Vagina (tissue), 2 donors: Measurements from ENCODE around the gene RNF31. TPM values are rescaled to one million over a fixed set of nuclear protein-coding genes. Genes with fewer than 3 reads are reported as not detected.

Experiments used
- DNase-seq, 2 donors: peaks; one replicate each; pipeline ENCODE4 v3.0.0-alpha.2; 2017; ENCODE audit errors: extremely low spot score in 2 of 2
- H3K27ac ChIP-seq: fragments of 200-600 bp; sonication (generic); one replicate; pipeline ENCODE4 v1.5.1; 2019
- H3K27me3 ChIP-seq: fragments of 200-600 bp; sonication (generic); one replicate; pipeline ENCODE4 v1.5.1; 2019
- H3K36me3 ChIP-seq, 2 donors: fragments of 200-600 bp; sonication (generic); one replicate each; pipeline ENCODE4 v1.5.1; 2017 to 2019
- H3K4me1 ChIP-seq: fragments of 200-600 bp; sonication (generic); one replicate; pipeline ENCODE4 v1.5.1; 2019
- H3K4me3 ChIP-seq, 2 donors: fragments of 200-600 bp; sonication (generic); 1 replicate in 1 of 2; 2 replicates in 1 of 2; pipeline ENCODE4 v1.5.1; 2016 to 2019
- H3K9me3 ChIP-seq: fragments of 200-600 bp; sonication (generic); one replicate; pipeline ENCODE4 v1.5.1; 2019
- CTCF ChIP-seq, 3 experiments: fragments of 450-650 bp in 2 of 3; fragments of 200-600 bp in 1 of 3; sonication (generic) in 1 of 3; IDR thresholded peaks; one replicate each; pipeline ENCODE4 v1.5.1; 2017 to 2019; ENCODE audit warnings: antibody characterized with exemption in 3 of 3, mild to moderate bottlenecking in 2 of 3, moderate library complexity in 2 of 3
- POLR2A ChIP-seq, 2 donors: fragments of 450-650 bp; IDR thresholded peaks; one replicate each; pipeline ENCODE4 v1.6.1; 2017; ENCODE audit warnings: antibody characterized with exemption in 2 of 2, mild to moderate bottlenecking in 2 of 2, moderate library complexity in 2 of 2
- POLR2AphosphoS5 ChIP-seq, 2 donors: sonication (generic); formaldehyde crosslinking; IDR thresholded peaks; one replicate each; pipeline ENCODE4 v1.9.0; 2017; ENCODE audit warnings: antibody characterized with exemption in 2 of 2, mild to moderate bottlenecking in 2 of 2, low read depth in 1 of 2; ENCODE audit not compliant: insufficient read depth in 1 of 2
- intact Hi-C: fragments of 100-400 bp; cut with DNase I; formaldehyde crosslinking; loops from one replicate; pipeline ENCODE4 v1.15.1; 2023
- total RNA-seq: library from RNA; depleted of rRNA; stranded (reverse); fragments of >200 nt; gene quantifications from one replicate; pipeline ENCODE4 v1.2.3, GENCODE V29; 2016

Gene RNF31
- total RNA-seq, 1 donor from 2014 or later, result 87.9 TPM

GRCh38 chr14:24108336-24108874 is 38.9 kb upstream of the RNF31 start:
- H3K4me1 ChIP-seq, result peaks cover 3% of the 10 kb centered on the region
- DNase-seq, result no peak
- no peak for TF ChIP-seq CTCF (IDR thresholded peaks at IDR 0.05)
- no peak for TF ChIP-seq POLR2AphosphoS5 (IDR thresholded peaks at IDR 0.05; ENCODE audit: insufficient read depth in 1 of 2, low read depth in 1 of 2)
- TF ChIP-seq POLR2A (IDR thresholded peaks at IDR 0.05), result no peak
- no peak overlapping the region for H3K27ac ChIP-seq
- H3K27me3 ChIP-seq, result no peaks in the 10 kb centered on the region
- intact Hi-C loops, result no loop called here
- H3K9me3 ChIP-seq, result no peaks in the 10 kb centered on the region
- no peaks in the 10 kb centered on the region for H3K36me3 ChIP-seq
- H3K4me3 ChIP-seq, result no peak overlapping the region

- intact Hi-C loops, result no loop called here
- H3K27ac ChIP-seq, result no peak overlapping the region
Observed at GRCh38 chr14:24110060-24110459, 37.2 kb upstream of the RNF31 start.

GRCh38 chr14:24110523-24110922 is 36.8 kb upstream of the RNF31 start:
- Histone ChIP-seq H3K9me3 (no peaks in the 10 kb centered on the region), H3K4me1 (peaks cover 10% of the 10 kb centered on the region), H3K4me3 (no peak overlapping the region), H3K27me3 (no peaks in the 10 kb centered on the region), H3K27ac (no peak overlapping the region), H3K36me3 (no peaks in the 10 kb centered on the region)
- TF ChIP-seq POLR2A (IDR thresholded peaks at IDR 0.05), result no peak
- TF ChIP-seq POLR2AphosphoS5 (IDR thresholded peaks at IDR 0.05; ENCODE audit: insufficient read depth in 1 of 2, low read depth in 1 of 2), result no peak
- no peak for TF ChIP-seq CTCF (IDR thresholded peaks at IDR 0.05)
- no peak for DNase-seq
- intact Hi-C loops, result no loop called here

More at GRCh38 chr14:24110060-24110459, 37.2 kb upstream of the RNF31 start:
- Histone ChIP-seq H3K27me3 (no peaks in the 10 kb centered on the region), H3K9me3 (no peaks in the 10 kb centered on the region), H3K4me1 (peaks cover 6% of the 10 kb centered on the region), H3K4me3 (no peak overlapping the region), H3K36me3 (no peaks in the 10 kb centered on the region)
- no peak for DNase-seq
- no peak for TF ChIP-seq CTCF (IDR thresholded peaks at IDR 0.05)
- TF ChIP-seq POLR2A (IDR thresholded peaks at IDR 0.05), result no peak
- no peak for TF ChIP-seq POLR2AphosphoS5 (IDR thresholded peaks at IDR 0.05; ENCODE audit: insufficient read depth in 1 of 2, low read depth in 1 of 2)

GRCh38 chr14:24113379-24113800 is 33.9 kb upstream of the RNF31 start:
- intact Hi-C loops, result no loop called here
- Histone ChIP-seq H3K27me3 (no peaks in the 10 kb centered on the region), H3K36me3 (peaks cover 0 to 17% of the 10 kb centered on the region in 2 donors), H3K27ac (peak overlapping the region; percentile 98), H3K9me3 (no peaks in the 10 kb centered on the region), H3K4me1 (peaks cover 26% of the 10 kb centered on the region), H3K4me3 (peak overlapping the region; percentile 84 to 86)
- TF ChIP-seq POLR2AphosphoS5 (IDR thresholded peaks at IDR 0.05; ENCODE audit: insufficient read depth in 1 of 2, low read depth in 1 of 2), result no peak
- no peak for TF ChIP-seq CTCF (IDR thresholded peaks at IDR 0.05)
- no peak for TF ChIP-seq POLR2A (IDR thresholded peaks at IDR 0.05)
- no peak for DNase-seq

- peak overlapping the region; percentile 84 to 86 for H3K4me3 ChIP-seq
- peak overlapping the region; percentile 98 for H3K27ac ChIP-seq
- intact Hi-C loops, result loop anchor here (2.0 kb wide), 1 partner anchor 27 kb away; the partner anchor contains the start of gene EMC9
- peaks cover 0 to 21% of the 10 kb centered on the region in 2 donors for H3K36me3 ChIP-seq
- H3K27me3 ChIP-seq, result no peaks in the 10 kb centered on the region
- H3K9me3 ChIP-seq, result no peaks in the 10 kb centered on the region
- DNase-seq, result peak in 1 of 2 donors; percentile 97
- TF ChIP-seq POLR2A (IDR thresholded peaks at IDR 0.05) (peak in 1 of 2 donors; percentile 36), POLR2AphosphoS5 (IDR thresholded peaks at IDR 0.05; ENCODE audit: insufficient read depth in 1 of 2, low read depth in 1 of 2) (peak in 1 of 2 donors; percentile 64), CTCF (IDR thresholded peaks at IDR 0.05) (peak in 1 of 3 experiments; percentile 3)
- H3K4me1 ChIP-seq, result peaks cover 26% of the 10 kb centered on the region
Observed at GRCh38 chr14:24113801-24114531, 33.3 kb upstream of the RNF31 start.
